Neuron (in vitro differentiated cells): ENCODE results near the gene ADGRE1.

ENCODE experiments used
- H2AFZ ChIP-seq: one replicate; pipeline ENCODE4 v1.6.1; 2013; ENCODE audit warnings: low read depth, mild to moderate bottlenecking, inconsistent platforms, low read length, moderate library complexity
- H3K27me3 ChIP-seq: one replicate; pipeline ENCODE4 v1.6.1; 2013; ENCODE audit warnings: low read length; ENCODE audit not compliant: insufficient read depth
- H3K36me3 ChIP-seq: one replicate; pipeline ENCODE4 v1.6.1; 2013; ENCODE audit warnings: low read length; ENCODE audit not compliant: insufficient read depth
- H3K4me1 ChIP-seq: one replicate; pipeline ENCODE4 v1.6.1; 2013; ENCODE audit warnings: low read length; ENCODE audit not compliant: insufficient read depth
- H3K4me3 ChIP-seq: 2 replicates; pipeline ENCODE4 v1.5.1; 2013; ENCODE audit warnings: mild to moderate bottlenecking, low read length, moderate library complexity
- H3K9me3 ChIP-seq: one replicate; pipeline ENCODE4 v1.6.1; 2013; ENCODE audit warnings: low read length

Gene ADGRE1

GRCh38 chr19:6890938-6891337, 3.6 kb downstream of the ADGRE1 start:
- no peak overlapping the region for H3K4me3 ChIP-seq
- H3K4me1 ChIP-seq, result no peaks in the 10 kb centered on the region
- H3K27me3 ChIP-seq, result no peaks in the 10 kb centered on the region
- no peak overlapping the region for H2AFZ ChIP-seq
- no peaks in the 10 kb centered on the region for H3K9me3 ChIP-seq
- H3K36me3 ChIP-seq, result no peaks in the 10 kb centered on the region

- Histone ChIP-seq H2AFZ (no peak overlapping the region), H3K4me3 (no peak overlapping the region), H3K27me3 (no peaks in the 10 kb centered on the region), H3K36me3 (no peaks in the 10 kb centered on the region), H3K9me3 (no peaks in the 10 kb centered on the region), H3K4me1 (no peaks in the 10 kb centered on the region)
These were observed 4.5 kb downstream of the ADGRE1 start for GRCh38 chr19:6891761-6892385.

- Histone ChIP-seq H3K27me3 (no peaks in the 10 kb centered on the region), H3K4me1 (no peaks in the 10 kb centered on the region), H3K36me3 (no peaks in the 10 kb centered on the region), H2AFZ (no peak overlapping the region), H3K4me3 (no peak overlapping the region), H3K9me3 (no peaks in the 10 kb centered on the region)
These were observed 6.9 kb downstream of the ADGRE1 start for GRCh38 chr19:6894313-6894712.

GRCh38 chr19:6903446-6903845, 16.1 kb downstream of the ADGRE1 start:
- Histone ChIP-seq H3K9me3 (no peaks in the 10 kb centered on the region), H3K27me3 (no peaks in the 10 kb centered on the region), H3K36me3 (no peaks in the 10 kb centered on the region), H3K4me1 (no peaks in the 10 kb centered on the region), H2AFZ (no peak overlapping the region), H3K4me3 (no peak overlapping the region)

- H3K4me1 ChIP-seq, result no peaks in the 10 kb centered on the region
- H3K36me3 ChIP-seq, result no peaks in the 10 kb centered on the region
- no peak overlapping the region for H2AFZ ChIP-seq
- H3K4me3 ChIP-seq, result no peak overlapping the region
- no peaks in the 10 kb centered on the region for H3K9me3 ChIP-seq
- H3K27me3 ChIP-seq, result no peaks in the 10 kb centered on the region
These were observed 19.2 kb downstream of the ADGRE1 start for GRCh38 chr19:6906559-6907060.

- no peaks in the 10 kb centered on the region for H3K27me3 ChIP-seq
- H3K4me3 ChIP-seq, result no peak overlapping the region
- peaks cover 3% of the 10 kb centered on the region for H3K9me3 ChIP-seq
- no peaks in the 10 kb centered on the region for H3K4me1 ChIP-seq
- no peaks in the 10 kb centered on the region for H3K36me3 ChIP-seq
- H2AFZ ChIP-seq, result no peak overlapping the region
These were observed 24.1 kb downstream of the ADGRE1 start for GRCh38 chr19:6911523-6911922.

- Histone ChIP-seq H3K4me1 (no peaks in the 10 kb centered on the region), H3K36me3 (no peaks in the 10 kb centered on the region), H2AFZ (no peak overlapping the region), H3K9me3 (peaks cover 3% of the 10 kb centered on the region), H3K4me3 (no peak overlapping the region), H3K27me3 (no peaks in the 10 kb centered on the region)
These were observed 26.9 kb downstream of the ADGRE1 start for GRCh38 chr19:6914321-6914720.

- no peak overlapping the region for H3K4me3 ChIP-seq
- no peaks in the 10 kb centered on the region for H3K4me1 ChIP-seq
- no peaks in the 10 kb centered on the region for H3K36me3 ChIP-seq
- no peaks in the 10 kb centered on the region for H3K27me3 ChIP-seq
- no peak overlapping the region for H2AFZ ChIP-seq
- peaks cover 3% of the 10 kb centered on the region for H3K9me3 ChIP-seq
These were observed 29.6 kb downstream of the ADGRE1 start for GRCh38 chr19:6916952-6917351.

GRCh38 chr19:6925386-6925785, 38.0 kb downstream of the ADGRE1 start:
- H3K9me3 ChIP-seq, result no peaks in the 10 kb centered on the region
- H3K4me1 ChIP-seq, result no peaks in the 10 kb centered on the region
- H3K36me3 ChIP-seq, result no peaks in the 10 kb centered on the region
- no peaks in the 10 kb centered on the region for H3K27me3 ChIP-seq
- H3K4me3 ChIP-seq, result no peak overlapping the region
- H2AFZ ChIP-seq, result no peak overlapping the region

GRCh38 chr19:6925801-6926751, 38.7 kb downstream of the ADGRE1 start:
- no peaks in the 10 kb centered on the region for H3K9me3 ChIP-seq

GRCh38 chr19:6930190-6930589, 42.8 kb downstream of the ADGRE1 start:
- H3K9me3 ChIP-seq, result no peaks in the 10 kb centered on the region
- no peaks in the 10 kb centered on the region for H3K4me1 ChIP-seq
- no peak overlapping the region for H2AFZ ChIP-seq
- no peak overlapping the region for H3K4me3 ChIP-seq
- H3K36me3 ChIP-seq, result no peaks in the 10 kb centered on the region
- H3K27me3 ChIP-seq, result no peaks in the 10 kb centered on the region

More at GRCh38 chr19:6925801-6926751, 38.7 kb downstream of the ADGRE1 start:
- Histone ChIP-seq H3K4me1 (no peaks in the 10 kb centered on the region), H3K36me3 (no peaks in the 10 kb centered on the region), H3K27me3 (no peaks in the 10 kb centered on the region), H2AFZ (no peak overlapping the region), H3K4me3 (no peak overlapping the region)

GRCh38 chr19:6935069-6935468, 47.7 kb downstream of the ADGRE1 start:
- Histone ChIP-seq H3K27me3 (no peaks in the 10 kb centered on the region), H3K4me1 (no peaks in the 10 kb centered on the region), H3K9me3 (no peaks in the 10 kb centered on the region), H3K4me3 (no peak overlapping the region), H3K36me3 (no peaks in the 10 kb centered on the region), H2AFZ (no peak overlapping the region)

- Histone ChIP-seq H3K9me3 (no peaks in the 10 kb centered on the region), H3K4me3 (no peak overlapping the region), H3K27me3 (no peaks in the 10 kb centered on the region), H2AFZ (no peak overlapping the region), H3K36me3 (no peaks in the 10 kb centered on the region), H3K4me1 (no peaks in the 10 kb centered on the region)
These were observed 48.2 kb downstream of the ADGRE1 start for GRCh38 chr19:6935618-6936017.
